ENCODE measurements around the gene TCN2. TPM values are rescaled to one million over a fixed set of nuclear protein-coding genes. Genes with fewer than 3 reads are reported as not detected.
"Not testable (repeated sequence)": the region's sequence is repeated elsewhere in the genome, so short reads cannot be mapped to it uniquely, and the experiment has no call there.

TCN2 gene
- total RNA-seq, 5 donors from 2014 or later (not counting 1 experiment from before 2014, with no cell fraction given) = 0.26 to 0.65 (median 0.57) TPM

DNA sequence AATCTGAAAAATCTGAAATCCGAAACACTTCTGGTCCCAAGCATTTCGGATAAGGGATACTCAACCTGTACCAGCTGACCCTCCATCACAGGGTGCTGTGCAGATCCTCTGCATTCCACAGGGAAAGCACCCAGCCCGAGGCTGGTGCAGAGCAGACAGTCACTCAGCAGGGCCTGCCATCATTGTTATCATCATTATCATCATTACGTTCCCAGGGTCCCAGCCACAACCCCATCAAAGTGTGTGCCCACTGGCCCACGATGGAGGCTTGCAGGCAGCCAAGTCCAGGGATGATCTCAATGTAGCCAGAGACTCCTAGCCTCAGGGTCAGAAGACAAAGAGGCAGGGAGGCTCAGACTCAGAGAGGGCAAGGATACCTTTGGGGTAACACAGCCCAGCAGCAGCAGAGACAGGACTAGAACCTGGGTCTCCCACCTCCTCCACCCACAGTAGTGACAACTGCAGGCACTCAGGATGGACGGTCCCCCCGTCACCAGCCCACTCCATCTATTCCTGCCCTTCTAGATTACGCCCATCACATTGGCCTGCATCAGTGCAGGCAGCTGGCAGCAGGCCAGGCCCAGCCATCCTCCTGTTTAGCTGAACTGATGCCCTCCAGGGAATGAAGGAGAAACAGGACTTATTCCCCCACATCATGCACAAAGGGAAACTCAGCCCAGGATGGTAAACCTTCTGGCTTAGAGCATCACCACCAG is 42.8 kb upstream of the TCN2 start:
- Mint-ChIP-seq H3K27me3 (peaks cover 3 to 12% of the 10 kb centered on the region in 2 donors), H3K9me3 (no peaks in the 10 kb centered on the region), H3K27ac (no peak overlapping the region), H3K4me3 (no peak overlapping the region), H3K36me3 (peaks cover 4% of the 10 kb centered on the region), H3K4me1 (no peaks in the 10 kb centered on the region)
- H3K36me3 ChIP-seq (ENCODE audit: control insufficient read depth in 2 of 2, extremely low read depth in 1 of 2, insufficient read depth in 1 of 2, low read length in 1 of 2) = no peaks in the 10 kb centered on the region
- H3K9me3 ChIP-seq = no peaks in the 10 kb centered on the region
- DNase-seq = no peak
- ATAC-seq (replicated peaks in 1 of 4) = no peak
- H3K27ac ChIP-seq (ENCODE audit: low read length) = no peak overlapping the region
- 76% methylated on average over 7 of the region's 8 CpGs for WGBS (ENCODE audit: insufficient coverage)
- POLR2A ChIA-PET = no interaction called here
- H3K27me3 ChIP-seq (replicated peaks in 1 of 2; ENCODE audit: control insufficient read depth in 2 of 2, extremely low read depth in 1 of 2, insufficient read depth in 2 of 2, low read length in 1 of 2) = peaks cover 0 to 42% of the 10 kb centered on the region in 2 experiments
- H3K4me1 ChIP-seq (ENCODE audit: control insufficient read depth in 1 of 2, extremely low read depth in 1 of 2, insufficient read depth in 2 of 2, low read length in 2 of 2) = no peaks in the 10 kb centered on the region
- no peak overlapping the region for H3K4me3 ChIP-seq (ENCODE audit: control insufficient read depth in 1 of 2, extremely low read depth in 1 of 2, low read length in 1 of 2)
- CTCF ChIA-PET = no interaction called here

DNA sequence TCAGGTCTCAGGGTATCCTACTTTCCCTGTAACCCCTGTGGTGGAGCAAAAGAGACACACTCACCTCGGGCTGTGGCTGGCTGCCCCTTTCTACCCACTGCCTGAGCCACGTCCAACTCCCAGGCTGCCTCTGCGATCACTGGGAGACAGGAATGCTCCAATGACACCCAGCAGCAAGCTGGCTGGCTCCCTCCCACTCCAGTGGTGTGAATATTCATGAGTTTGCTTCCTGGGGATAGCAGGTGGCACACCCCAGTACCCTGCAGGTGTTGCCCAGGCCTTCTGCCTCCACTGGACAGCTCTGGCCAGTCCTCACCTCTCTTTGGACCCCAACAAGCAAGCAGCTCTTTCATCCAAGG is 42.2 kb upstream of the TCN2 start:
- no peak overlapping the region for H3K4me3 ChIP-seq (ENCODE audit: control insufficient read depth in 1 of 2, extremely low read depth in 1 of 2, low read length in 1 of 2)
- Mint-ChIP-seq H3K27ac (no peak overlapping the region), H3K27me3 (peaks cover 6 to 11% of the 10 kb centered on the region in 2 donors), H3K36me3 (peaks cover 4% of the 10 kb centered on the region), H3K4me3 (no peak overlapping the region), H3K9me3 (no peaks in the 10 kb centered on the region), H3K4me1 (no peaks in the 10 kb centered on the region)
- 80% methylated on average over 1 of the region's 3 CpGs for WGBS (ENCODE audit: insufficient coverage)
- CTCF ChIA-PET = no interaction called here
- ATAC-seq (replicated peaks in 1 of 4) (no peak), DNase-seq (no peak)
- no peaks in the 10 kb centered on the region for H3K9me3 ChIP-seq
- H3K4me1 ChIP-seq (ENCODE audit: control insufficient read depth in 1 of 2, extremely low read depth in 1 of 2, insufficient read depth in 2 of 2, low read length in 2 of 2) = no peaks in the 10 kb centered on the region
- H3K27me3 ChIP-seq (replicated peaks in 1 of 2; ENCODE audit: control insufficient read depth in 2 of 2, extremely low read depth in 1 of 2, insufficient read depth in 2 of 2, low read length in 1 of 2) = peaks cover 0 to 46% of the 10 kb centered on the region in 2 experiments
- H3K36me3 ChIP-seq (ENCODE audit: control insufficient read depth in 2 of 2, extremely low read depth in 1 of 2, insufficient read depth in 1 of 2, low read length in 1 of 2) = no peaks in the 10 kb centered on the region
- POLR2A ChIA-PET = no interaction called here
- H3K27ac ChIP-seq (ENCODE audit: low read length) = no peak overlapping the region

DNA sequence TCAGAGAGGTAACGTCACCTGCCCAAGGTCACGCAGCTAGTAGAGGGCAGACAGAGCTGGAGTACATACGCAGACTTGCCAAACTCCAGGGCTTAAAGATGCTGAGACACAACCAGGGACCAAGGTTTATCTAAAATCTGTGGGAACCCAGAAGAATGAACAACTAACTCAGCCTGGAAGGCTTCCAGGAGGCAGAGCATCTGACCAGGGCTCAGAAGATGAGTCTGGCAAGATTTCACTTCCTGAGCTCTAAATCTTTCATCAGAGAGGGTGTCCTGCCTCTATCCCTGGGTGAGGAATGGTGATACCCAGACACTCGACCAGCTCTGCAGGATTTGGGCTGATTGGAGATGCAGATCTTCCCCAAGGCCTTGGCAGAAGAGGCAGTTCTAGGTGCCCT is 41.6 kb upstream of the TCN2 start:
- Histone ChIP-seq H3K4me3 (ENCODE audit: control insufficient read depth in 1 of 2, extremely low read depth in 1 of 2, low read length in 1 of 2) (no peak overlapping the region), H3K27ac (ENCODE audit: low read length) (no peak overlapping the region), H3K27me3 (replicated peaks in 1 of 2; ENCODE audit: control insufficient read depth in 2 of 2, extremely low read depth in 1 of 2, insufficient read depth in 2 of 2, low read length in 1 of 2) (peaks cover 0 to 41% of the 10 kb centered on the region in 2 experiments), H3K4me1 (ENCODE audit: control insufficient read depth in 1 of 2, extremely low read depth in 1 of 2, insufficient read depth in 2 of 2, low read length in 2 of 2) (no peaks in the 10 kb centered on the region), H3K36me3 (ENCODE audit: control insufficient read depth in 2 of 2, extremely low read depth in 1 of 2, insufficient read depth in 1 of 2, low read length in 1 of 2) (no peaks in the 10 kb centered on the region), H3K9me3 (no peaks in the 10 kb centered on the region)
- 75% methylated on average over 4 of the region's 4 CpGs for WGBS (ENCODE audit: insufficient coverage)
- DNase-seq (no peak), ATAC-seq (replicated peaks in 1 of 4) (no peak)
- H3K4me1 Mint-ChIP-seq = no peaks in the 10 kb centered on the region
- no peak overlapping the region for H3K4me3 Mint-ChIP-seq
- H3K9me3 Mint-ChIP-seq = no peaks in the 10 kb centered on the region
- peaks cover 4% of the 10 kb centered on the region for H3K36me3 Mint-ChIP-seq
- no peak overlapping the region for H3K27ac Mint-ChIP-seq
- CTCF ChIA-PET = no interaction called here
- peaks cover 6 to 10% of the 10 kb centered on the region in 2 donors for H3K27me3 Mint-ChIP-seq
- POLR2A ChIA-PET = no interaction called here

DNA sequence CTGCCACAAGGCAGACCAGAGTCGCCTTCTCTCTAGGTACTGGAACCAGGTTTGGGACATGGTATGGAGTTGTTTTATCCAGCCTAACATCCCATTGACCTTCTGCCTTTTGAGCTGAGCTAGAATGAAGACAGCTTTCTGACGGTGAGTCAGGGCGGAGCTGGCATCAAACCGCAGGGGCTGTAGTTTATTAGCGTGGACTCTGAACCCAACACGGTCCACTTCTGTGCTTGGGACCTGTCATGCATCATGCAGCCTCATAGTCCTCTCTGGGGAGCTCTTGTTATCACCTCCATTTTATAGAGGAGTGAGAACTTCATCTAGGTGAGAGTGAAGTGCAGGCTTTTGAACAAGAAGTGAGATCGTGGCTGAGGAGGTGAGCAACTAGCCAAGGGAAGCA is 40.8 kb upstream of the TCN2 start:
- no peak overlapping the region for H3K4me3 ChIP-seq (ENCODE audit: control insufficient read depth in 1 of 2, extremely low read depth in 1 of 2, low read length in 1 of 2)
- Mint-ChIP-seq H3K9me3 (no peaks in the 10 kb centered on the region), H3K36me3 (peaks cover 4% of the 10 kb centered on the region), H3K4me3 (no peak overlapping the region), H3K4me1 (no peaks in the 10 kb centered on the region), H3K27ac (no peak overlapping the region), H3K27me3 (peaks cover 6 to 10% of the 10 kb centered on the region in 2 donors)
- no peaks in the 10 kb centered on the region for H3K36me3 ChIP-seq (ENCODE audit: control insufficient read depth in 2 of 2, extremely low read depth in 1 of 2, insufficient read depth in 1 of 2, low read length in 1 of 2)
- H3K27ac ChIP-seq (ENCODE audit: low read length) = no peak overlapping the region
- no peaks in the 10 kb centered on the region for H3K4me1 ChIP-seq (ENCODE audit: control insufficient read depth in 1 of 2, extremely low read depth in 1 of 2, insufficient read depth in 2 of 2, low read length in 2 of 2)
- ATAC-seq (replicated peaks in 1 of 4) (no peak), DNase-seq (no peak)
- WGBS (ENCODE audit: insufficient coverage) = 38% methylated on average over 1 of the region's 7 CpGs
- CTCF ChIA-PET = no interaction called here
- peaks cover 0 to 36% of the 10 kb centered on the region in 2 experiments for H3K27me3 ChIP-seq (replicated peaks in 1 of 2; ENCODE audit: control insufficient read depth in 2 of 2, extremely low read depth in 1 of 2, insufficient read depth in 2 of 2, low read length in 1 of 2)
- POLR2A ChIA-PET = no interaction called here
- H3K9me3 ChIP-seq = no peaks in the 10 kb centered on the region

DNA sequence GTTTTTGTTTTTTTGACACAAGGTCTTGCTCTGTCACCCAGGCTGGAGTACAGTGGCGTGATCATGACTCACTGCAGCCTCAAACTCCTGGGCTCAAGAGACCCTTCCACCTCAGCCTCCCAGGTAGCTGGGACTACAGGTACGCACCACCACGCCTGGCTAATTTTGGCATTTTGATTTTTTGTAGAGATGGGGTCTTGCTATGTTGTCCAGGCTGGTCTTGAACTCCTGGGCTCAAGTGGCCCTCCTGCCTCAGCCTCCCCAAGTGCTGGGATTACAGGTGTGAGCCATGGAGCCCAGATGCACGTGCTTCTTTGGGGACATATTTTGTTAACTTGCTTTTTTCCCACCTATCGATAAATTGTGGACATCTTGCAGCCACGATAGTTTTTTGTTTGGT is 39.7 kb upstream of the TCN2 start:
- H3K27ac Mint-ChIP-seq; POLR2A ChIA-PET; H3K4me1 ChIP-seq (ENCODE audit: control insufficient read depth in 1 of 2, extremely low read depth in 1 of 2, insufficient read depth in 2 of 2, low read length in 2 of 2); CTCF ChIA-PET; DNase-seq; H3K27ac ChIP-seq (ENCODE audit: low read length); H3K9me3 Mint-ChIP-seq; H3K4me1 Mint-ChIP-seq; ATAC-seq (replicated peaks in 1 of 4); H3K4me3 Mint-ChIP-seq; H3K4me3 ChIP-seq (ENCODE audit: control insufficient read depth in 1 of 2, extremely low read depth in 1 of 2, low read length in 1 of 2); H3K36me3 ChIP-seq (ENCODE audit: control insufficient read depth in 2 of 2, extremely low read depth in 1 of 2, insufficient read depth in 1 of 2, low read length in 1 of 2); H3K9me3 ChIP-seq; H3K36me3 Mint-ChIP-seq: not testable (repeated sequence)
- H3K27me3 Mint-ChIP-seq = peaks cover 6 to 10% of the 10 kb centered on the region in 2 donors
- peaks cover 0 to 29% of the 10 kb centered on the region in 2 experiments for H3K27me3 ChIP-seq (replicated peaks in 1 of 2; ENCODE audit: control insufficient read depth in 2 of 2, extremely low read depth in 1 of 2, insufficient read depth in 2 of 2, low read length in 1 of 2)
- no CpG with 5 or more reads among the region's 6 CpGs for WGBS (ENCODE audit: insufficient coverage)

DNA sequence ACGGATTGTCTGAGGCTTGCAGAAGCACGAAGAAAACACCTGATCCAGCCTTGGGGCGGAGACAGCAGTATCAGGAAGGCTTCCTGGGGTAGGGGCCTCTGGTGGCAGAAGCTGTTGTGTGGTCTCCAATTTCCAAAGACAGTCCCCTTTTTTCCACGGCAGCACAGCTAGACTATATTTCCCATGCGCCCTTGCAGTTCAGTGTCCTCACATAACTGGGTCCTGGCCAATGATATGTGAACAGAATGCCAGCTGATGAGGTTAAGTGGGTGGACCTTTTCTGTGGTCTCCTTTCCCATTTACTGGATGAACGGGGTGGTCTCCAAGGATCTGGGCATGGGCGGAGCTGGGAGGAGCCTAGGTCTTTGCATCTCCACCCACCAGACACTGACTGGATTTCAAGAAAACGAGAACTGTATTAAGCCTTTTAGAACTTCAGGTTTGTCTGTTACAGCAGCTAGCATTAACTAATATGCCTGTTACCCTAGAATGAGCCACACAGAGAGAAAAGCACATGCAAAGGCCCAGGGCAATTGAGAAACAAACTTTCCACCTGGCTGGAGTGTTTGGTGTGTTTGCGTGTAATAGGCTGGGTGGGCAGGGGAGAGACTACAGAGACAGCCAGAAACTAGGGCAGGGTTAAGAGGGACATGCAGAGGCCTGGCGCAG is 38.7 kb upstream of the TCN2 start:
- no peak overlapping the region for H3K27ac Mint-ChIP-seq
- Histone ChIP-seq H3K9me3 (no peaks in the 10 kb centered on the region), H3K4me1 (ENCODE audit: control insufficient read depth in 1 of 2, extremely low read depth in 1 of 2, insufficient read depth in 2 of 2, low read length in 2 of 2) (no peaks in the 10 kb centered on the region), H3K27ac (ENCODE audit: low read length) (no peak overlapping the region), H3K27me3 (replicated peaks in 1 of 2; ENCODE audit: control insufficient read depth in 2 of 2, extremely low read depth in 1 of 2, insufficient read depth in 2 of 2, low read length in 1 of 2) (peaks cover 0 to 32% of the 10 kb centered on the region in 2 experiments), H3K36me3 (ENCODE audit: control insufficient read depth in 2 of 2, extremely low read depth in 1 of 2, insufficient read depth in 1 of 2, low read length in 1 of 2) (no peaks in the 10 kb centered on the region), H3K4me3 (ENCODE audit: control insufficient read depth in 1 of 2, extremely low read depth in 1 of 2, low read length in 1 of 2) (no peak overlapping the region)
- ChIA-PET POLR2A (no interaction called here), CTCF (no interaction called here)
- H3K4me1 Mint-ChIP-seq = peaks cover 0 to under 1% (median 0%) of the 10 kb centered on the region in 3 donors
- DNase-seq (no peak), ATAC-seq (replicated peaks in 1 of 4) (no peak)
- H3K9me3 Mint-ChIP-seq = no peaks in the 10 kb centered on the region
- peaks cover 6 to 8% of the 10 kb centered on the region in 2 donors for H3K27me3 Mint-ChIP-seq
- peaks cover 4% of the 10 kb centered on the region for H3K36me3 Mint-ChIP-seq
- WGBS (ENCODE audit: insufficient coverage) = 74% methylated on average over 4 of the region's 10 CpGs
- H3K4me3 Mint-ChIP-seq = no peak overlapping the region
